C4-2B (cell line): ENCODE measurements around the gene FLNC.

Experiments
- H3K27ac ChIP-seq: fragments of 450-650 bp; 2 replicates; pipeline ENCODE4 v1.5.1; 2017
- CTCF ChIP-seq: fragments of 450-650 bp; conservative IDR thresholded peaks from 2 replicates; pipeline ENCODE4 v1.5.1; 2017; ENCODE audit warnings: mild to moderate bottlenecking
- ZFX ChIP-seq: fragments of 450-650 bp; IDR thresholded peaks from 2 replicates; pipeline ENCODE4 v1.6.1; 2017

Gene FLNC

GRCh38 chr7:128804484-128804883 lies 25.7 kb upstream of the FLNC start:
- TF ChIP-seq ZFX (no peak; the same call in 1 of the 2 replicates), CTCF (no peak)
- no peak overlapping the region for H3K27ac ChIP-seq

- H3K27ac ChIP-seq: no peak overlapping the region
- TF ChIP-seq ZFX (no peak), CTCF (no peak)
Measured at GRCh38 chr7:128805225-128805624, 25.0 kb upstream of the FLNC start.

GRCh38 chr7:128807191-128807590 lies 23.0 kb upstream of the FLNC start:
- H3K27ac ChIP-seq: no peak overlapping the region
- TF ChIP-seq CTCF: no peak
- no peak for TF ChIP-seq ZFX

GRCh38 chr7:128809363-128809762 lies 20.8 kb upstream of the FLNC start:
- no peak overlapping the region for H3K27ac ChIP-seq
- TF ChIP-seq CTCF: no peak
- TF ChIP-seq ZFX: no peak

GRCh38 chr7:128810473-128810872 lies 19.7 kb upstream of the FLNC start:
- H3K27ac ChIP-seq: no peak overlapping the region
- TF ChIP-seq CTCF (no peak), ZFX (no peak)

- no peak for TF ChIP-seq ZFX
- no peak for TF ChIP-seq CTCF
- no peak overlapping the region for H3K27ac ChIP-seq
Measured at GRCh38 chr7:128810997-128811396, 19.2 kb upstream of the FLNC start.

- no peak overlapping the region for H3K27ac ChIP-seq
- TF ChIP-seq ZFX (no peak), CTCF (no peak)
Measured at GRCh38 chr7:128811631-128812430, 18.4 kb upstream of the FLNC start.
